ENCODE measurements around the gene GPR39.

DNA sequence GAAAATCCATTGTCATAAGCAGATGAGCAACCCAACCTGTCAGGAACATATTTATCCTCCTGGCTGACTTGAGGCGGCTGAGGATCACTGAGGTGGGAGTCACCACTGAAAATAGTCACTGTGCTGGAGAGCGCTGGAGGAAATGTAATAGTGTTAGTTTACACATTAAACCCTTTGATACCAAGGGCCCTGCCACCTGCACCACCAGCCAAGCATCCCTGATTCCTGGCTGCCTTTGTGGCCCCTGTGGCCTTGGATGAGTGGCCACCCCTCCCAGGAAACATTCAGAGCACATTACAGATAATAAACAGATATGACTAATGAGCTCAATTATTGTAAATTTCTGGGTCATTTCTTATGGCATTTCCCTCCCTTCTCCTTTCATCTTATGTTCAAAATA is 147.5 kb downstream of the GPR39 start:
- TF ChIP-seq, protein P1, sequence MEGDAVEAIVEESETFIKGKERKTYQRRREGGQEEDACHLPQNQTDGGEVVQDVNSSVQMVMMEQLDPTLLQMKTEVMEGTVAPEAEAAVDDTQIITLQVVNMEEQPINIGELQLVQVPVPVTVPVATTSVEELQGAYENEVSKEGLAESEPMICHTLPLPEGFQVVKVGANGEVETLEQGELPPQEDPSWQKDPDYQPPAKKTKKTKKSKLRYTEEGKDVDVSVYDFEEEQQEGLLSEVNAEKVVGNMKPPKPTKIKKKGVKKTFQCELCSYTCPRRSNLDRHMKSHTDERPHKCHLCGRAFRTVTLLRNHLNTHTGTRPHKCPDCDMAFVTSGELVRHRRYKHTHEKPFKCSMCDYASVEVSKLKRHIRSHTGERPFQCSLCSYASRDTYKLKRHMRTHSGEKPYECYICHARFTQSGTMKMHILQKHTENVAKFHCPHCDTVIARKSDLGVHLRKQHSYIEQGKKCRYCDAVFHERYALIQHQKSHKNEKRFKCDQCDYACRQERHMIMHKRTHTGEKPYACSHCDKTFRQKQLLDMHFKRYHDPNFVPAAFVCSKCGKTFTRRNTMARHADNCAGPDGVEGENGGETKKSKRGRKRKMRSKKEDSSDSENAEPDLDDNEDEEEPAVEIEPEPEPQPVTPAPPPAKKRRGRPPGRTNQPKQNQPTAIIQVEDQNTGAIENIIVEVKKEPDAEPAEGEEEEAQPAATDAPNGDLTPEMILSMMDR (IDR thresholded peaks at IDR 0.05) = no peak
- TF ChIP-seq POLR2A (IDR thresholded peaks at IDR 0.05; ENCODE audit: low read depth) (no peak), EP300 (IDR thresholded peaks at IDR 0.05) (no peak)

Data from esophagus muscularis mucosa (tissue), 4 donors.